ENCODE results near the gene GPC1. TPM values are rescaled to one million over a fixed set of nuclear protein-coding genes. Genes with fewer than 3 reads are reported as not detected.

GPC1 gene
- total and polyA plus RNA-seq, 2 experiments from 2014 or later = 9.0 to 46.2 TPM

DNA sequence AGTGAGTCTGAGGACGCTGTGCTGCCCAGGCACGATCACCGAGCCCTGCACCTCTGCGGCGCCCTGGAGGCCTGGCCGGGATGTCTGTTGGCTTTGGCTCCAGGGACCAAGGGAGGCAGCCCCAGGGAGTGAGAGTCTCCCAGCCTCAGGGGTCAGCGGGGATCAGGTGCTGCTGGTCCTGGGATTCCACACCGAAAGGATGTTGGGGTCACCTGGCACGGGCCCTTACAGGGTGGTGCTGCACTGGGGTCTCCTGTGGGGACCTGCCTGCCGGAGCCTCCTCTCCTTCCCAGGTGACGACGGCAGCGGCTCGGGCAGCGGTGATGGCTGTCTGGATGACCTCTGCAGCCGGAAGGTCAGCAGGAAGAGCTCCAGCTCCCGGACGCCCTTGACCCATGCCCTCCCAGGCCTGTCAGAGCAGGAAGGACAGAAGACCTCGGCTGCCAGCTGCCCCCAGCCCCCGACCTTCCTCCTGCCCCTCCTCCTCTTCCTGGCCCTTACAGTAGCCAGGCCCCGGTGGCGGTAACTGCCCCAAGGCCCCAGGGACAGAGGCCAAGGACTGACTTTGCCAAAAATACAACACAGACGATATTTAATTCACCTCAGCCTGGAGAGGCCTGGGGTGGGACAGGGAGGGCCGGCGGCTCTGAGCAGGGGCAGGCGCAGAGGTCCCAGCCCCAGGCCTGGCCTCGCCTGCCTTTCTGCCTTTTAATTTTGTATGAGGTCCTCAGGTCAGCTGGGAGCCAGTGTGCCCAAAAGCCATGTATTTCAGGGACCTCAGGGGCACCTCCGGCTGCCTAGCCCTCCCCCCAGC, 30.5 kb downstream of the GPC1 start (continued):
- TF ChIP-seq, protein P1, sequence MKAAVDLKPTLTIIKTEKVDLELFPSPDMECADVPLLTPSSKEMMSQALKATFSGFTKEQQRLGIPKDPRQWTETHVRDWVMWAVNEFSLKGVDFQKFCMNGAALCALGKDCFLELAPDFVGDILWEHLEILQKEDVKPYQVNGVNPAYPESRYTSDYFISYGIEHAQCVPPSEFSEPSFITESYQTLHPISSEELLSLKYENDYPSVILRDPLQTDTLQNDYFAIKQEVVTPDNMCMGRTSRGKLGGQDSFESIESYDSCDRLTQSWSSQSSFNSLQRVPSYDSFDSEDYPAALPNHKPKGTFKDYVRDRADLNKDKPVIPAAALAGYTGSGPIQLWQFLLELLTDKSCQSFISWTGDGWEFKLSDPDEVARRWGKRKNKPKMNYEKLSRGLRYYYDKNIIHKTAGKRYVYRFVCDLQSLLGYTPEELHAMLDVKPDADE (IDR thresholded peaks at IDR 0.05) = no peak
- TF ChIP-seq, protein P2, sequence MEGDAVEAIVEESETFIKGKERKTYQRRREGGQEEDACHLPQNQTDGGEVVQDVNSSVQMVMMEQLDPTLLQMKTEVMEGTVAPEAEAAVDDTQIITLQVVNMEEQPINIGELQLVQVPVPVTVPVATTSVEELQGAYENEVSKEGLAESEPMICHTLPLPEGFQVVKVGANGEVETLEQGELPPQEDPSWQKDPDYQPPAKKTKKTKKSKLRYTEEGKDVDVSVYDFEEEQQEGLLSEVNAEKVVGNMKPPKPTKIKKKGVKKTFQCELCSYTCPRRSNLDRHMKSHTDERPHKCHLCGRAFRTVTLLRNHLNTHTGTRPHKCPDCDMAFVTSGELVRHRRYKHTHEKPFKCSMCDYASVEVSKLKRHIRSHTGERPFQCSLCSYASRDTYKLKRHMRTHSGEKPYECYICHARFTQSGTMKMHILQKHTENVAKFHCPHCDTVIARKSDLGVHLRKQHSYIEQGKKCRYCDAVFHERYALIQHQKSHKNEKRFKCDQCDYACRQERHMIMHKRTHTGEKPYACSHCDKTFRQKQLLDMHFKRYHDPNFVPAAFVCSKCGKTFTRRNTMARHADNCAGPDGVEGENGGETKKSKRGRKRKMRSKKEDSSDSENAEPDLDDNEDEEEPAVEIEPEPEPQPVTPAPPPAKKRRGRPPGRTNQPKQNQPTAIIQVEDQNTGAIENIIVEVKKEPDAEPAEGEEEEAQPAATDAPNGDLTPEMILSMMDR (conservative IDR thresholded peaks at IDR 0.05; ENCODE audit: low read depth in 2 of 2) = no peak
- TF ChIP-seq CREB1 (CRISPR knock-in tag; IDR thresholded peaks at IDR 0.05; ENCODE audit: low read depth) = no peak
- no peak for TF ChIP-seq POLR2AphosphoS5 (IDR thresholded peaks at IDR 0.05; ENCODE audit: low read depth)
- no peak for TF ChIP-seq STAT1 (IDR thresholded peaks at IDR 0.05; ENCODE audit: unreplicated experiment)

DNA sequence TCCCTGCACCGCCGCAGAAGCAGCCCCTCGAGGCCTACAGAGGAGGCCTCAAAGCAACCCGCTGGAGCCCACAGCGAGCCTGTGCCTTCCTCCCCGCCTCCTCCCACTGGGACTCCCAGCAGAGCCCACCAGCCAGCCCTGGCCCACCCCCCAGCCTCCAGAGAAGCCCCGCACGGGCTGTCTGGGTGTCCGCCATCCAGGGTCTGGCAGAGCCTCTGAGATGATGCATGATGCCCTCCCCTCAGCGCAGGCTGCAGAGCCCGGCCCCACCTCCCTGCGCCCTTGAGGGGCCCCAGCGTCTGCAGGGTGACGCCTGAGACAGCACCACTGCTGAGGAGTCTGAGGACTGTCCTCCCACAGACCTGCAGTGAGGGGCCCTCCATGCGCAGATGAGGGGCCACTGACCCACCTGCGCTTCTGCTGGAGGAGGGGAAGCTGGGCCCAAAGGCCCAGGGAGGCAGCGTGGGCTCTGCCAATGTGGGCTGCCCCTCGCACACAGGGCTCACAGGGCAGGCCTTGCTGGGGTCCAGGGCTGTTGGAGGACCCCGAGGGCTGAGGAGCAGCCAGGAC, 31.2 kb downstream of the GPC1 start:
- Histone ChIP-seq H2AFZ (no peak overlapping the region), H3K36me3 (ENCODE audit: insufficient read depth) (no peaks in the 10 kb centered on the region), H3K4me3 (no peak overlapping the region), H3K9me2 (ENCODE audit: insufficient read depth) (no peaks in the 10 kb centered on the region), H3K4me2 (no peak overlapping the region), H3K79me2 (replicated peaks; ENCODE audit: insufficient read depth) (no peaks in the 10 kb centered on the region), H3F3A (replicated peaks; ENCODE audit: low read depth) (no peaks in the 10 kb centered on the region), H3K27ac (ENCODE audit: low read depth) (no peak overlapping the region), H3K4me1 (ENCODE audit: insufficient read depth) (no peaks in the 10 kb centered on the region), H4K20me1 (replicated peaks; ENCODE audit: insufficient read depth) (no peaks in the 10 kb centered on the region), H3K27me3 (ENCODE audit: insufficient read depth) (0 out of 2 replicates have a peak, but pooled peaks cover 8% of the 10 kb centered on the region)
- Mint-ChIP-seq H3K9me3 (no peaks in the 10 kb centered on the region), H3K4me3 (no peak overlapping the region), H3K27me3 (ENCODE audit: insufficient read depth, low read depth, poor library complexity) (peaks cover 8% of the 10 kb centered on the region), H3K27ac (no peak overlapping the region), H3K4me1 (peaks cover 3% of the 10 kb centered on the region; the same call in 1 of the 3 replicates), H3K36me3 (ENCODE audit: low read depth) (peaks cover 3% of the 10 kb centered on the region; the same call in 1 of the 3 replicates)
- no peak for DNase-seq (ENCODE audit: low spot score)
- TF ChIP-seq, protein P2 (conservative IDR thresholded peaks at IDR 0.05; ENCODE audit: low read depth in 2 of 2) = no peak
- no peak for TF ChIP-seq ZNF114 (CRISPR knock-in tag; IDR thresholded peaks at IDR 0.05)
- ATAC-seq = no peak
